ENCODE data around the gene ARMC9.

GRCh38 chr2:231188506-231189170, 9.8 kb upstream of the ARMC9 start:
- TF ChIP-seq CTCF (IDR thresholded peaks at IDR 0.05) (no peak), POLR2A (IDR thresholded peaks at IDR 0.05) (no peak)

All from body of pancreas (tissue), 4 donors.